ENCODE results near the gene SIRPA.

- TF ChIP-seq EZH2 (IDR thresholded peaks at IDR 0.05; ENCODE audit: low read length) (no peak), CTCF (optimal IDR thresholded peaks at IDR 0.05 in 1 of 3, IDR thresholded peaks at IDR 0.05 in 1 of 3, conservative IDR thresholded peaks at IDR 0.05 in 1 of 3; ENCODE audit: extremely low read depth in 1 of 3, insufficient read depth in 2 of 3, low read length in 3 of 3) (no peak)
Measured at GRCh38 chr20:1950836-1951235, 55.6 kb downstream of the SIRPA start.
